Activated naive CD8-positive, alpha-beta T cell treated with anti-CD3 and anti-CD28 coated beads for 36 hours (primary cell): ENCODE data around the gene PROZ. TPM values are rescaled to one million over a fixed set of nuclear protein-coding genes. Genes with fewer than 3 reads are reported as not detected.

ENCODE experiments used
- DNase-seq: peaks from one replicate; pipeline ENCODE4 v3.0.0; 2021
- H3K27ac Mint-ChIP-seq: one replicate; pipeline ENCODE4 v1.8.0; 2022; ENCODE audit warnings: mild to moderate bottlenecking, moderate library complexity, mixed read lengths
- H3K27me3 Mint-ChIP-seq: one replicate; pipeline ENCODE4 v1.8.0; 2022; ENCODE audit warnings: mild to moderate bottlenecking, mixed read lengths
- H3K36me3 Mint-ChIP-seq: one replicate; pipeline ENCODE4 v1.8.0; 2021; ENCODE audit warnings: mild to moderate bottlenecking, mixed read lengths
- H3K4me1 Mint-ChIP-seq: one replicate; pipeline ENCODE4 v1.8.0; 2021; ENCODE audit warnings: mixed read lengths
- H3K4me3 Mint-ChIP-seq: one replicate; pipeline ENCODE4 v1.8.0; 2022; ENCODE audit warnings: mild to moderate bottlenecking, moderate library complexity, mixed read lengths
- H3K9me3 Mint-ChIP-seq: one replicate; pipeline ENCODE4 v1.8.0; 2022; ENCODE audit warnings: mixed read lengths
- total RNA-seq, 2 experiments: library from RNA; stranded (reverse); gene quantifications; one replicate each; pipeline ENCODE4 v1.2.3, GENCODE V29; 2021

PROZ gene
- total RNA-seq, 2 experiments from 2014 or later: 0.14 TPM; not detected in 1

- Mint-ChIP-seq H3K4me1 (peaks cover 4% of the 10 kb centered on the region), H3K4me3 (no peak overlapping the region), H3K27me3 (peaks cover 6% of the 10 kb centered on the region), H3K27ac (no peak overlapping the region), H3K36me3 (no peaks in the 10 kb centered on the region), H3K9me3 (peaks cover 1% of the 10 kb centered on the region)
- no peak for DNase-seq
Observed at GRCh38 chr13:113145911-113146598, 12.4 kb upstream of the PROZ start.

- H3K27ac Mint-ChIP-seq: no peak overlapping the region
- peaks cover 1% of the 10 kb centered on the region for H3K9me3 Mint-ChIP-seq
- peaks cover 4% of the 10 kb centered on the region for H3K4me1 Mint-ChIP-seq
- no peak for DNase-seq
- H3K36me3 Mint-ChIP-seq: no peaks in the 10 kb centered on the region
- no peak overlapping the region for H3K4me3 Mint-ChIP-seq
- H3K27me3 Mint-ChIP-seq: peaks cover 13% of the 10 kb centered on the region
Observed at GRCh38 chr13:113146750-113147149, 11.7 kb upstream of the PROZ start.

- H3K27me3 Mint-ChIP-seq: peaks cover 18% of the 10 kb centered on the region
- no peak for DNase-seq
- H3K4me3 Mint-ChIP-seq: no peak overlapping the region
- H3K36me3 Mint-ChIP-seq: no peaks in the 10 kb centered on the region
- peaks cover 1% of the 10 kb centered on the region for H3K9me3 Mint-ChIP-seq
- no peak overlapping the region for H3K27ac Mint-ChIP-seq
- H3K4me1 Mint-ChIP-seq: peaks cover 6% of the 10 kb centered on the region
Observed at GRCh38 chr13:113147206-113147605, 11.2 kb upstream of the PROZ start.

- Mint-ChIP-seq H3K9me3 (peaks cover 1% of the 10 kb centered on the region), H3K4me3 (no peak overlapping the region), H3K4me1 (peaks cover 13% of the 10 kb centered on the region), H3K27me3 (peaks cover 25% of the 10 kb centered on the region), H3K27ac (no peak overlapping the region), H3K36me3 (no peaks in the 10 kb centered on the region)
- no peak for DNase-seq
Observed at GRCh38 chr13:113148407-113148806, 10.0 kb upstream of the PROZ start.

GRCh38 chr13:113148940-113149503 is 9.4 kb upstream of the PROZ start:
- no peak for DNase-seq
- Mint-ChIP-seq H3K36me3 (peaks cover 1% of the 10 kb centered on the region), H3K9me3 (peaks cover 1% of the 10 kb centered on the region), H3K27me3 (peaks cover 25% of the 10 kb centered on the region), H3K4me3 (no peak overlapping the region), H3K27ac (no peak overlapping the region), H3K4me1 (peaks cover 17% of the 10 kb centered on the region)

- Mint-ChIP-seq H3K9me3 (peaks cover 3% of the 10 kb centered on the region), H3K4me1 (peaks cover 20% of the 10 kb centered on the region), H3K36me3 (peaks cover 1% of the 10 kb centered on the region), H3K27me3 (peaks cover 25% of the 10 kb centered on the region), H3K4me3 (no peak overlapping the region), H3K27ac (no peak overlapping the region)
- DNase-seq: no peak
Observed at GRCh38 chr13:113149711-113150549, 8.5 kb upstream of the PROZ start.

GRCh38 chr13:113150550-113151365 is 7.7 kb upstream of the PROZ start:
- Mint-ChIP-seq H3K36me3 (peaks cover 1% of the 10 kb centered on the region), H3K27me3 (peaks cover 25% of the 10 kb centered on the region), H3K27ac (no peak overlapping the region), H3K4me1 (peaks cover 16% of the 10 kb centered on the region), H3K9me3 (peaks cover 8% of the 10 kb centered on the region), H3K4me3 (no peak overlapping the region)
- DNase-seq: no peak

GRCh38 chr13:113151745-113152690 is 6.4 kb upstream of the PROZ start:
- peaks cover 1% of the 10 kb centered on the region for H3K36me3 Mint-ChIP-seq
- peaks cover 16% of the 10 kb centered on the region for H3K4me1 Mint-ChIP-seq
- DNase-seq: no peak
- H3K4me3 Mint-ChIP-seq: peak overlapping the region; percentile 66
- H3K27me3 Mint-ChIP-seq: peaks cover 25% of the 10 kb centered on the region
- H3K27ac Mint-ChIP-seq: no peak overlapping the region
- H3K9me3 Mint-ChIP-seq: peaks cover 8% of the 10 kb centered on the region

GRCh38 chr13:113152691-113152983 is 5.8 kb upstream of the PROZ start:
- H3K27ac Mint-ChIP-seq: peak overlapping the region; percentile 26
- no peak for DNase-seq
- H3K27me3 Mint-ChIP-seq: peaks cover 25% of the 10 kb centered on the region
- peaks cover 16% of the 10 kb centered on the region for H3K4me1 Mint-ChIP-seq
- peak overlapping the region; percentile 66 for H3K4me3 Mint-ChIP-seq
- peaks cover 1% of the 10 kb centered on the region for H3K36me3 Mint-ChIP-seq
- H3K9me3 Mint-ChIP-seq: peaks cover 8% of the 10 kb centered on the region

GRCh38 chr13:113152984-113153809 is 5.3 kb upstream of the PROZ start:
- Mint-ChIP-seq H3K9me3 (peaks cover 8% of the 10 kb centered on the region), H3K36me3 (peaks cover 1% of the 10 kb centered on the region), H3K4me3 (peak overlapping the region; percentile 66), H3K4me1 (peaks cover 16% of the 10 kb centered on the region), H3K27me3 (peaks cover 25% of the 10 kb centered on the region), H3K27ac (peak overlapping the region; percentile 61)
- DNase-seq: peak; percentile 18

- Mint-ChIP-seq H3K4me1 (peaks cover 16% of the 10 kb centered on the region), H3K27ac (no peak overlapping the region), H3K27me3 (peaks cover 25% of the 10 kb centered on the region), H3K9me3 (peaks cover 8% of the 10 kb centered on the region), H3K36me3 (peaks cover 1% of the 10 kb centered on the region), H3K4me3 (peak overlapping the region; percentile 63)
- DNase-seq: peak; percentile 43
Observed at GRCh38 chr13:113153810-113154748, 4.4 kb upstream of the PROZ start.

- peaks cover 1% of the 10 kb centered on the region for H3K36me3 Mint-ChIP-seq
- H3K9me3 Mint-ChIP-seq: peaks cover 8% of the 10 kb centered on the region
- peaks cover 16% of the 10 kb centered on the region for H3K4me1 Mint-ChIP-seq
- peaks cover 23% of the 10 kb centered on the region for H3K27me3 Mint-ChIP-seq
- H3K27ac Mint-ChIP-seq: no peak overlapping the region
- DNase-seq: no peak
- H3K4me3 Mint-ChIP-seq: no peak overlapping the region
Observed at GRCh38 chr13:113155201-113155600, 3.2 kb upstream of the PROZ start.
